8988T (cell line): ENCODE data around the gene PUS10.
"Not testable (repeated sequence)": the region's sequence is repeated elsewhere in the genome, so short reads cannot be mapped to it uniquely, and the experiment has no call there.

Experiments
- DNase-seq: peaks from one replicate; pipeline ENCODE4 v3.0.0; 2011

Gene PUS10

GRCh38 chr2:61017556-61018317 lies at the start of gene PUS10, which contains the start of gene PEX13:
PUS10 (minus strand) TSS chr2:61018255; CDS start chr2:61011890, 6,365 bp downstream.
PEX13 (plus strand) TSS chr2:61017720; CDS start chr2:61017760, 40 bp downstream.
- DNase-seq, result peak; percentile 55

GRCh38 chr2:61065714-61066709 lies 48.0 kb upstream of the PUS10 start, which contains the start of gene SANBR:
SANBR (plus strand) TSS chr2:61065871; CDS start chr2:61070351, 4,480 bp downstream.
- DNase-seq, result peak; percentile 66

- no peak for DNase-seq
Measured at GRCh38 chr2:61059382-61059781, 41.3 kb upstream of the PUS10 start.

GRCh38 chr2:61057562-61057961 lies 39.5 kb upstream of the PUS10 start:
- DNase-seq, result no peak

- DNase-seq, result no peak
Measured at GRCh38 chr2:61055557-61055956, 37.5 kb upstream of the PUS10 start.

GRCh38 chr2:61045999-61046398 lies 27.9 kb upstream of the PUS10 start:
- DNase-seq, result no peak

- DNase-seq, result no peak
Measured at GRCh38 chr2:61045226-61045625, 27.2 kb upstream of the PUS10 start.

GRCh38 chr2:61044636-61045035 lies 26.6 kb upstream of the PUS10 start:
- no peak for DNase-seq

- DNase-seq, result no peak
Measured at GRCh38 chr2:61042807-61043206, 24.8 kb upstream of the PUS10 start.

- DNase-seq, result not testable (repeated sequence)
Measured at GRCh38 chr2:61036643-61037042, 18.6 kb upstream of the PUS10 start.

GRCh38 chr2:61034592-61034991 lies 16.5 kb upstream of the PUS10 start:
- not testable (repeated sequence) for DNase-seq

GRCh38 chr2:61029533-61029932 lies 11.5 kb upstream of the PUS10 start:
- DNase-seq, result no peak

GRCh38 chr2:61023670-61024069 lies 5.6 kb upstream of the PUS10 start:
- DNase-seq, result no peak

GRCh38 chr2:61021228-61021660 lies 3.2 kb upstream of the PUS10 start:
- no peak for DNase-seq

GRCh38 chr2:61018798-61019197 lies 743 bp upstream of the PUS10 start:
- DNase-seq, result no peak

- DNase-seq, result no peak
Measured at GRCh38 chr2:61018318-61018755, 282 bp upstream of the PUS10 start.

GRCh38 chr2:61017003-61017555 lies 976 bp downstream of the PUS10 start:
- peak; percentile 32 for DNase-seq

- DNase-seq, result no peak
Measured at GRCh38 chr2:61016392-61017002, 1.6 kb downstream of the PUS10 start.

GRCh38 chr2:61015976-61016375 lies 2.1 kb downstream of the PUS10 start:
- DNase-seq, result no peak

- no peak for DNase-seq
Measured at GRCh38 chr2:61014763-61015162, 3.3 kb downstream of the PUS10 start.

GRCh38 chr2:61013382-61013781 lies 4.7 kb downstream of the PUS10 start:
- DNase-seq, result no peak

- not testable (repeated sequence) for DNase-seq
Measured at GRCh38 chr2:61012303-61012702, 5.8 kb downstream of the PUS10 start.

GRCh38 chr2:61011678-61012077 lies 6.4 kb downstream of the PUS10 start:
- DNase-seq, result no peak
